Muscle of leg (tissue), 11 donors: ENCODE data around the gene PPM1J. TPM values are rescaled to one million over a fixed set of nuclear protein-coding genes. Genes with fewer than 3 reads are reported as not detected.

Experiments
- DNase-seq: peaks from one replicate; pipeline ENCODE4 v3.0.0; 2013
- H3K27ac ChIP-seq: one replicate; pipeline ENCODE4 v1.5.1; 2013; ENCODE audit warnings: mild to moderate bottlenecking, low read length, control low read depth
- H3K27me3 ChIP-seq: one replicate; pipeline ENCODE4 v1.6.1; 2013; ENCODE audit warnings: low read length; ENCODE audit not compliant: control insufficient read depth, insufficient read depth
- H3K36me3 ChIP-seq: one replicate; pipeline ENCODE4 v1.6.1; 2013; ENCODE audit warnings: low read length; ENCODE audit not compliant: control insufficient read depth, insufficient read depth
- H3K4me1 ChIP-seq: one replicate; pipeline ENCODE4 v1.6.1; 2013; ENCODE audit warnings: low read length; ENCODE audit not compliant: control insufficient read depth, insufficient read depth
- H3K4me3 ChIP-seq: one replicate; pipeline ENCODE4 v1.5.1; 2013; ENCODE audit warnings: low read length, control low read depth
- H3K9me3 ChIP-seq: replicated peaks from 2 replicates; pipeline ENCODE4 v1.6.1; 2013; ENCODE audit warnings: low read depth, low read length; ENCODE audit not compliant: control insufficient read depth
- WGBS: methylation state at CpG from one replicate; pipeline ENCODE4 v1.1.5; 2013; ENCODE audit warnings: missing lambda C conversion rate; ENCODE audit not compliant: insufficient coverage; 5-methylcytosine and 5-hydroxymethylcytosine counted together
- polyA plus RNA-seq, 8 donors: library from polyadenylated mRNA; unstranded; fragments of 120-200 nt; gene quantifications; one replicate each; pipeline versions ENCODE4 v1.2.1 to v1.2.3, GENCODE V29; 2013; ENCODE audit warnings: inconsistent platforms in 1 of 8, low replicate concordance in 1 of 8; ENCODE audit not compliant: insufficient read length in 8 of 8, insufficient read depth in 1 of 8
- total RNA-seq: library from RNA; stranded (reverse); fragments of 120-200 nt; gene quantifications from one replicate; pipeline ENCODE4 v1.2.4, GENCODE V29; 2013

Gene PPM1J
- total and polyA plus RNA-seq, 9 donors: 1.0 to 3.9 (median 2.9) TPM

GRCh38 chr1:112706505-112707220 lies 8.5 kb downstream of the PPM1J start, which contains the start of gene RHOC:
Gene RHOC, minus strand, starts transcription at chr1:112707127. Its CDS starts 3,328 bp downstream, at chr1:112703799.
- H3K4me1 ChIP-seq: peaks cover 49% of the 10 kb centered on the region
- H3K9me3 ChIP-seq: no peaks in the 10 kb centered on the region
- DNase-seq: peak; percentile 89
- under 1% methylated on average over 50 of the region's 61 CpGs for WGBS
- peaks cover 19% of the 10 kb centered on the region for H3K27me3 ChIP-seq
- peak within 1 kb of the TSS; percentile 99 for H3K27ac ChIP-seq
- peaks cover 23% of the 10 kb centered on the region for H3K36me3 ChIP-seq
- peak within 1 kb of the TSS; percentile 96 for H3K4me3 ChIP-seq

GRCh38 chr1:112704934-112705627 lies 10.1 kb downstream of the PPM1J start:
- Histone ChIP-seq H3K27ac (peak overlapping the region; percentile 99), H3K27me3 (peaks cover 6% of the 10 kb centered on the region), H3K9me3 (no peaks in the 10 kb centered on the region), H3K4me1 (peaks cover 64% of the 10 kb centered on the region), H3K4me3 (peak overlapping the region; percentile 96), H3K36me3 (peaks cover 38% of the 10 kb centered on the region)
- 2% methylated on average over 8 of the region's 13 CpGs for WGBS
- peak; percentile 99 for DNase-seq

- peaks cover 71% of the 10 kb centered on the region for H3K4me1 ChIP-seq
- no peak for DNase-seq
- WGBS: 37% methylated on average over 7 of the region's 7 CpGs
Observed at GRCh38 chr1:112704391-112704933, 10.7 kb downstream of the PPM1J start.

DNA sequence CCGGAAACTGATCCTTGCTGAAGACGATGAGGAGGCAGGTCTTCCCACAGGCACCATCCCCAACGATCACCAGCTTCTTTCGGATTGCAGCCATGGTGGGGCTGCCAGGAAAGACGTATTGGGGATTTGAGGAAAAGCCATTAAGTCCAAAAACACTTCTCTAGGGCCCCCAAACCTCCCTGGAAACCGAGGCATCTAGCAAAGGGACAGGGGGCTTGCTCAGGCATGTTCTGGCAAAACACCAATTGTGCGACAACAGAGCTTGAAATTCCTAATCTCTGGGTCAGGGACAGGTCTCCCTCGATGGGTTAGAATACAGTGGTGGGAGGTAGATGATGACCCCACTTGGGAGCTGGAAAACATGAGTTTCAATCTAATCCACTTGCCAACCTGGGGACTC lies 11.4 kb downstream of the PPM1J start:
- Histone ChIP-seq H3K36me3 (peaks cover 51% of the 10 kb centered on the region), H3K4me3 (no peak overlapping the region)
- 82% methylated on average over 3 of the region's 8 CpGs for WGBS

More at GRCh38 chr1:112704391-112704933, 10.7 kb downstream of the PPM1J start:
- Histone ChIP-seq H3K36me3 (peaks cover 44% of the 10 kb centered on the region), H3K9me3 (no peaks in the 10 kb centered on the region), H3K27ac (peak overlapping the region; percentile 99), H3K27me3 (peaks cover 2% of the 10 kb centered on the region), H3K4me3 (peak overlapping the region; percentile 96)

DNA sequence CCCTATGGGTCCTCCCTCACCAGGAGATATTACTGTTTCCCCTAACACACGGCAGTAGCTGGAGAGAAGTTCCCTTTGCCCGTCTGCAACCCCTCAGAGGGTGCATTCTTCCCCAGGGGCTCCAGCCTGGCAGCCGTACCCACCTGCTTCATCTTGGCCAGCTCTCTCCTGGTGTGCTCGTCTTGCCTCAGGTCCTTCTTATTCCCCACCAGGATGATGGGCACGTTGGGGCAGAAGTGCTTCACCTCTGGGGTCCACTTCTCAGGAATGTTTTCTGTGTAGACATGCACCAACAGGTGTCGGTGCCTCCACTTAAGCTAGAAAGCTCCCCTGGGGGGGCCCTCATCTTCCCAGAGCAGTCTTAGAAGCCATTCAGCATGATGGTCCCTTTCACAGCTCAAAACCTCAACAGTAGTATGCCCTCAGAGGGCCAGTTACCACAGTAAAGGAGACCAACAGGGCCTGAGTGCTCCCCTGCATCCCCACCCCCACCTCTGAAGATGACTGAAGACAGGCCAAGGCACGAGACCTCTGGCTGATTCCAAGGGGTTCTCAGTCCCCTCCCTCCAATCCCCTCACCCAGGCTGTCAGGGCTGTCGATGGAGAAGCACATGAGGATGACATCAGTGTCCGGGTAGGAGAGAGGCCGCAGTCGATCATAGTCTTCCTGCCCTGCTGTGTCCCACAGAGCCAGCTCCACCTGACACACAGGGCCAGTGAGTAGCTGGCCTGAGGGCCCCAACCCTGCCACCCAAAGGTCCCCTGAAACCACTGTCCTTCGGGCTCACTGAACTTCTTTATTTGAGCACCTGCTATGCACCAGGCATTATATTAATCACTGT lies 12.5 kb downstream of the PPM1J start:
- 62% methylated on average over 7 of the region's 12 CpGs for WGBS
- H3K36me3 ChIP-seq: peaks cover 62% of the 10 kb centered on the region
- no peak for DNase-seq
- peaks cover 87% of the 10 kb centered on the region for H3K4me1 ChIP-seq
- no peak overlapping the region for H3K4me3 ChIP-seq
- H3K27me3 ChIP-seq: no peaks in the 10 kb centered on the region
- H3K27ac ChIP-seq: peak overlapping the region; percentile 96
- H3K9me3 ChIP-seq: no peaks in the 10 kb centered on the region

More for the DNA sequence above, 11.4 kb downstream of the PPM1J start:
- DNase-seq: no peak
- Histone ChIP-seq H3K4me1 (peaks cover 78% of the 10 kb centered on the region), H3K9me3 (no peaks in the 10 kb centered on the region), H3K27ac (peak overlapping the region; percentile 99), H3K27me3 (peaks cover 2% of the 10 kb centered on the region)

DNA sequence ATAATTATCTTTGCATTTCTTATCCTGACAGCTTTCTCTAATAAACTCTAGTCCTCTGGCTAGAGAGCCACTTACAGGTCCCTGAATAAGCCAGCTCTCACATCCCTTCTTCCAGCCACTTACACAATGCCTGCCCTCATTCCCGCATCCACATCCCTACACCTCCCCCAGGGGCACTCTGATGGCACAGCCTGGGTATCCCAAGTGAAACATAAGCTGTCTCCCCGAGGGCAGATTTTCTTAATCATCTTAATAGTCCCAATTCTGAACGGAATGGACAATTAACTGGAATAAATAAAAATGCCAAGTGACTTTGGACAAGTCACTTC lies 13.1 kb downstream of the PPM1J start:
- Histone ChIP-seq H3K27me3 (no peaks in the 10 kb centered on the region), H3K36me3 (peaks cover 63% of the 10 kb centered on the region), H3K4me3 (no peak overlapping the region), H3K9me3 (no peaks in the 10 kb centered on the region), H3K27ac (peak overlapping the region; percentile 96), H3K4me1 (peaks cover 84% of the 10 kb centered on the region)
- no peak for DNase-seq
- 50% methylated on average over 1 of the region's 3 CpGs for WGBS

GRCh38 chr1:112701227-112702066 lies 13.7 kb downstream of the PPM1J start:
- WGBS: 61% methylated on average over 12 of the region's 17 CpGs
- Histone ChIP-seq H3K27me3 (no peaks in the 10 kb centered on the region), H3K9me3 (no peaks in the 10 kb centered on the region), H3K27ac (peak overlapping the region; percentile 96), H3K36me3 (peaks cover 69% of the 10 kb centered on the region), H3K4me3 (no peak overlapping the region), H3K4me1 (peaks cover 84% of the 10 kb centered on the region)
- no peak for DNase-seq

DNA sequence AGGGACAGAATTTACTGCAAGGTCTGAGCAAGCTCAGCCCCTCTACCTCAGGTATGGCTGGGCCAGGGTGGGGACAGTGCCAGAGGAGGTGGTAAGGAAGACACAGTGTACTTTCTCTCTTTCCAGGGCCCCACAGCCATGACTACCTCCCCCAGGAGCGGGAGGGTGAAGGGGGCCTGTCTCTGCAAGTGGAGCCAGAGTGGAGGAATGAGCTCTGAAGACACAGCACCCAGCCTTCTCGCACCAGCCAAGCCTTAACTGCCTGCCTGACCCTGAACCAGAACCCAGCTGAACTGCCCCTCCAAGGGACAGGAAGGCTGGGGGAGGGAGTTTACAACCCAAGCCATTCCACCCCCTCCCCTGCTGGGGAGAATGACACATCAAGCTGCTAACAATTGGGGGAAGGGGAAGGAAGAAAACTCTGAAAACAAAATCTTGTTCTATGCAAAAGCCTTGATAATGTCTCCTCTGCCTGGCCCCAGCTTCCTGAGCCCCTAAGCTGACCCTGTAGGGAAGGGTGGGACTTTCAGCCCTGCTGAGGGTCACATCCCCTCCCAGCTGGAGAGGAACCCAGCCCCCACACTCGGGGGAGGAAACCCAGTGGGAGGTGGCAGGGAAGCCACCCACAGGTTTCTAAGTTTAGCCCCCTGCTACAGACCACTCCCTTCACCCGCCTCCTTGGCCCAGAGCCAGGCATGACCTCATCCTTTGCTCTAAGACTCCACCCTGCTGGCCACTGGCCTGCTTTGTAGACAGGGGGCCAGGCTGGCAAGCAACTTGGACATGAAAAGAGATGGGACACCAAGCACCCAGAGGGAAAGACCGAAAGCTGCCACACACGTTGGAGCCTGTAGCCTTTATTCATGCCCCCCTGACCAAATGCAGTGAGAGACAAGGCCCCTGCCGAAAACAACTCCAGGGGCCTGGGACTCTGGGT lies 14.6 kb downstream of the PPM1J start:
- peak; percentile 98 for DNase-seq
- Histone ChIP-seq H3K27ac (peak overlapping the region; percentile 96), H3K9me3 (no peaks in the 10 kb centered on the region), H3K4me1 (peaks cover 78% of the 10 kb centered on the region), H3K36me3 (peaks cover 78% of the 10 kb centered on the region), H3K4me3 (no peak overlapping the region), H3K27me3 (no peaks in the 10 kb centered on the region)
- WGBS: 14% methylated on average over 2 of the region's 7 CpGs
